Measurements from ENCODE around the gene HACL1.

The HACL1 gene

GRCh38 chr3:15514663-15515340, 86.6 kb downstream of the HACL1 start:
- no peak for DNase-seq (ENCODE audit: low spot score)
- no peak for TF ChIP-seq CTCF (IDR thresholded peaks at IDR 0.05; ENCODE audit: extremely low read depth, missing control alignments)

GRCh38 chr3:15513810-15514662, 87.3 kb downstream of the HACL1 start:
- DNase-seq (ENCODE audit: low spot score): no peak
- TF ChIP-seq CTCF (IDR thresholded peaks at IDR 0.05; ENCODE audit: extremely low read depth, missing control alignments): no peak

- DNase-seq (ENCODE audit: low spot score): no peak
- no peak for TF ChIP-seq CTCF (IDR thresholded peaks at IDR 0.05; ENCODE audit: extremely low read depth, missing control alignments)
Observed at GRCh38 chr3:15513116-15513515, 88.3 kb downstream of the HACL1 start.

- TF ChIP-seq CTCF (IDR thresholded peaks at IDR 0.05; ENCODE audit: extremely low read depth, missing control alignments): no peak
- DNase-seq (ENCODE audit: low spot score): no peak
Observed at GRCh38 chr3:15512166-15512565, 89.2 kb downstream of the HACL1 start.

GRCh38 chr3:15511156-15511555, 90.2 kb downstream of the HACL1 start:
- TF ChIP-seq CTCF (IDR thresholded peaks at IDR 0.05; ENCODE audit: extremely low read depth, missing control alignments): no peak
- no peak for DNase-seq (ENCODE audit: low spot score)

Measured in GM20000 (cell line).